Vagina (tissue), 2 donors: ENCODE data around the gene TMCC2.

ENCODE experiments used
- POLR2A ChIP-seq, 2 donors: fragments of 450-650 bp; IDR thresholded peaks; one replicate each; pipeline ENCODE4 v1.6.1; 2017; ENCODE audit warnings: antibody characterized with exemption in 2 of 2, mild to moderate bottlenecking in 2 of 2, moderate library complexity in 2 of 2
- POLR2AphosphoS5 ChIP-seq, 2 donors: sonication (generic); formaldehyde crosslinking; IDR thresholded peaks; one replicate each; pipeline ENCODE4 v1.9.0; 2017; ENCODE audit warnings: antibody characterized with exemption in 2 of 2, mild to moderate bottlenecking in 2 of 2, low read depth in 1 of 2; ENCODE audit not compliant: insufficient read depth in 1 of 2
- TF ChIP-seq, protein P1 (sequence below), 3 experiments: fragments of 450-650 bp in 2 of 3; fragments of 200-600 bp in 1 of 3; sonication (generic) in 1 of 3; IDR thresholded peaks; one replicate each; pipeline ENCODE4 v1.5.1; 2017 to 2019; ENCODE audit warnings: antibody characterized with exemption in 3 of 3, mild to moderate bottlenecking in 2 of 3, moderate library complexity in 2 of 3

DNA sequence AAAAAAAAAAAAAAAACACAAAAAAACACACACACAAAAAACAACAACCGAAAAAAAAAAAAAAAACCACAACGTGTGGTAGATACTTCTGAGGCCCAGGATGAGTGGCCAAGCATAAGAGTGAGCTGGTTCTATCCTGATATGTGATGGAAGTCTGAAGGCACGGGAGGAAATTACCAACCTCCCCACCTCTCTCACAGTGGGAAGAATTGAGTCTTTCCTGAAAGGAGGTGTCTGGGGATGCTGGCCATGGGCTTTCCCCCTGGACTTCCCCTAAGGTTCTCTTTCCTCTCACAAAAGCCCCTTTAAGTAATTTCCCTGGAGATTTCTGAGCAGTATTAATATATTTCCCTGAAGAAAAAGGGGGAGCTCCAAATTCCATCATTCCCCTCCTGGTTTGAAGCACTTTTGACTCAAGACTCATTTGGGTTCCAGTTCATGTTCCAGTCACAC is 5.2 kb downstream of the TMCC2 start:
- TF ChIP-seq, protein P1, sequence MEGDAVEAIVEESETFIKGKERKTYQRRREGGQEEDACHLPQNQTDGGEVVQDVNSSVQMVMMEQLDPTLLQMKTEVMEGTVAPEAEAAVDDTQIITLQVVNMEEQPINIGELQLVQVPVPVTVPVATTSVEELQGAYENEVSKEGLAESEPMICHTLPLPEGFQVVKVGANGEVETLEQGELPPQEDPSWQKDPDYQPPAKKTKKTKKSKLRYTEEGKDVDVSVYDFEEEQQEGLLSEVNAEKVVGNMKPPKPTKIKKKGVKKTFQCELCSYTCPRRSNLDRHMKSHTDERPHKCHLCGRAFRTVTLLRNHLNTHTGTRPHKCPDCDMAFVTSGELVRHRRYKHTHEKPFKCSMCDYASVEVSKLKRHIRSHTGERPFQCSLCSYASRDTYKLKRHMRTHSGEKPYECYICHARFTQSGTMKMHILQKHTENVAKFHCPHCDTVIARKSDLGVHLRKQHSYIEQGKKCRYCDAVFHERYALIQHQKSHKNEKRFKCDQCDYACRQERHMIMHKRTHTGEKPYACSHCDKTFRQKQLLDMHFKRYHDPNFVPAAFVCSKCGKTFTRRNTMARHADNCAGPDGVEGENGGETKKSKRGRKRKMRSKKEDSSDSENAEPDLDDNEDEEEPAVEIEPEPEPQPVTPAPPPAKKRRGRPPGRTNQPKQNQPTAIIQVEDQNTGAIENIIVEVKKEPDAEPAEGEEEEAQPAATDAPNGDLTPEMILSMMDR (IDR thresholded peaks at IDR 0.05) = no peak
- TF ChIP-seq POLR2A (IDR thresholded peaks at IDR 0.05) = no peak
- no peak for TF ChIP-seq POLR2AphosphoS5 (IDR thresholded peaks at IDR 0.05; ENCODE audit: insufficient read depth in 1 of 2, low read depth in 1 of 2)
